ENCODE results near the gene ASMTL.
"Not testable (repeated sequence)": the region's sequence is repeated elsewhere in the genome, so short reads cannot be mapped to it uniquely, and the experiment has no call there.

The ASMTL gene

DNA sequence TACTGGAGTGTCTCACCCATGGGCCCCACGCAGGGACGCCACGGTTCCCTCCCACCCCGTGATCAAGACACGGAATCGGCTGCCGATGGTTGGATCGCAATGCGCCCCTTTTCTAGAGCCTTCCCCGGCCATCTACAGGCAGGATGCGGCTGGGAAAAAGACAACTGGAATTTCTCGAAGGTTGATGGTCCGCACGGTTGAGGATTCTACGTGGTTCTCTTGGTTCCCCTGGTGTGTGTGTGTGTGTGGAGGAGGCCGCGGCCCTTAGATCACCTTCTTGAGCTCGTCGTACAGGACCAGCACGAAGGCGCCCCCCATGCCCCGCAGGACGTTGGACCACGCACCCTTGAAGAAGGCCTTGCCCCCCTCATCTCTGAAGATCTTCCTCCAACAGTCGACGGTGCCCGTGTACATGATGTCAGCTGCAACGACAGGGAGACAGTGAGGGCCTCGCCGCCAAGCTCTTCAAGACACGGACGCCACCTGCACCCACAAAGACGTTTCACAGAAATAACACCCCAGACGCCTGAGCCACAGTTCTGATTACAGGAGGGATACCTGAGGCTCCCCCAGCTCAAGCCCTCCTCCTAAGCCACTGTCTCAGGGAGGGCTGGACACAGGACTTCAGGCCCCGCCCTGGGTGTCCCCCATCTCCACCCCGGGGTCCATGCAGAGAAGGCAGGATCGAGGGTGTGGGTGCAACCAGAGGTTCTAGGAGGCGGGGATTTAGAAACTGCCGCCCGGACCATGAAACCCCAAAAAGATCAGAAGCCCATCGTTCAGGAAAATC lies 66.2 kb downstream of the ASMTL start:
- Histone ChIP-seq H3K9ac (ENCODE audit: low read depth, low read length) (no peak overlapping the region), H3K9me3 (ENCODE audit: insufficient read depth, low read depth, low read length) (no peaks in the 10 kb centered on the region), H3K27me3 (ENCODE audit: insufficient read depth, low read length) (no peaks in the 10 kb centered on the region), H3K27ac (ENCODE audit: low read length) (no peak overlapping the region), H3K36me3 (ENCODE audit: insufficient read depth, low read depth, low read length) (peaks cover 81% of the 10 kb centered on the region), H3K4me1 (ENCODE audit: insufficient read depth, low read length) (no peaks in the 10 kb centered on the region), H3K4me3 (ENCODE audit: low read length) (no peak overlapping the region)

DNA sequence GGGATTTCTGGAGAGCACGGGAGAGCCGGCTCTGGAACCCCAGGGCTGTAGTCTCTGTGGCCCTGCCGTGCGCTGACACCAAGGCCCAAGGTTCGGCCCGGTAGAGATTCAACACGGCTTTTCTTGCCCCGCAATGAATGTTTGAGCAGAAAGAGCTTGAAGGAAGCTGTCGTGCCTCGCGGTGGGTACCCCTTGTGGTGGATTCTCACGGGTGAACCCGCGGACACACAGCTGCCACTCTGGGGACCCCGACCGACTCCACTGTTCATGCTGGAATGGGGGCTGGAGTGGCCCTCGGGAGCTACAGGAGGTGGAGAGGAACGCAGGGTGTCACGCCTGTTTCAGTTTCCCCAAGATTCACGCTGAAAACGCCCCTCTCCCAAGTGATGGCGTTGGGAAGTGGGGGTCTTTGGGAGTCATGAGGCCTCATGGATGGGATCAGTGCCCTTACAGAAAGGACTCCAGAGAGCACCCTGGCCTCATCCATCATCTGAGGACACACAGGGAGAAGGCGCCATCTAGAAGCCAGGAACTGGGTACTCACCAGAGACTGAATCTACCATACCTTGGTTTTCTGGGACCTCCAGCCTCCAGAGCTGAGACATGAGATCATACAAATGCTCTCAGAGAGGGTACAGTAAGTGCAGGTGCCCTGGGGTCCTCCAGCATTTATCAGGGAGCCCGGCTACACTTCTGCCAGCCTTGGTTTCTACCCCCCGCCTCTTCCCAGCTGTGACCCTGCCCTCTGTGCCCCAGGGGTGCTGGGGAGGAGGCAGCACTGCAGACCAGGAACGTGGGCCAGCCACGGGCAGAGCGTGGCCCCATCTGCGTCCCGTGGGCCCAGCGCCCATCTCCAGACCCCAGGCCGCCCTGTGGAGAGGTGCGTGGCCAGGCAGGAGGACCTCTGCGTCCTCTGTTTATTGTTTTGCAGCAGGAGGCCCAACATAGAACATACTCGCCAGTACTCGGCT lies 67.2 kb downstream of the ASMTL start:
- no peak overlapping the region for H3K27ac ChIP-seq (ENCODE audit: low read length)
- H3K9me3 ChIP-seq (ENCODE audit: insufficient read depth, low read depth, low read length) = no peaks in the 10 kb centered on the region
- no peak overlapping the region for H3K9ac ChIP-seq (ENCODE audit: low read depth, low read length)
- H3K4me3 ChIP-seq (ENCODE audit: low read length) = no peak overlapping the region
- no peaks in the 10 kb centered on the region for H3K27me3 ChIP-seq (ENCODE audit: insufficient read depth, low read length)
- H3K36me3 ChIP-seq (ENCODE audit: insufficient read depth, low read depth, low read length) = peaks cover 72% of the 10 kb centered on the region
- H3K4me1 ChIP-seq (ENCODE audit: insufficient read depth, low read length) = no peaks in the 10 kb centered on the region

DNA sequence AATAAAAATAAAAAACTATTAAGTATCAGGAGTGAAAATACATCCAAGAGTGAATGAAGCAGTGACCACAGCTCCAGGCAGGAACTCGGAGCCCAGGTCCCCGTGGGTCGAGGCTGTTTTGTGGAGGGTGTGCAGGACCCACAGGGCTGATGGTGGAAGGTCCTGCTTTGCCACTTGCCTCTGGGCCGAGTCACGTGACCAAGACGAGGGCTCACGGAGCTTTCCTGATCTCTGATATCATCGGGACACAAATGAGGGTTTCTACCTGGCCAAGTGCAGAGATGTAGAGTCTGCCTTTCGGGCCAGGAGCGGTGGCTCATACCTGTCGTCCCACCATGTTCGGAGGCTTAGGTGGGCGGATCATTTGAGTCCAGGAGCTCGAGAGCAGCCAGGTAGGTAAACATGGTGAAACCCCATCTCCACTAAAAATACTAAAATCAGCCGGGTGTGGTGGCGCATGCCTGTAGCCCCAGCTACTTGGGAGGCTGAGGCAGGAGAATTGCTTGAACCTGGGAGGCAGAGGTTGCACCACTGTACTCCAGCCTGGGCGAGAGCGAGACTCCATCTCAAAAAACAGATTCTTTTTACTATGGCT lies 68.0 kb downstream of the ASMTL start:
- no peak overlapping the region for H3K9ac ChIP-seq (ENCODE audit: low read depth, low read length)
- peaks cover 64% of the 10 kb centered on the region for H3K36me3 ChIP-seq (ENCODE audit: insufficient read depth, low read depth, low read length)

DNA sequence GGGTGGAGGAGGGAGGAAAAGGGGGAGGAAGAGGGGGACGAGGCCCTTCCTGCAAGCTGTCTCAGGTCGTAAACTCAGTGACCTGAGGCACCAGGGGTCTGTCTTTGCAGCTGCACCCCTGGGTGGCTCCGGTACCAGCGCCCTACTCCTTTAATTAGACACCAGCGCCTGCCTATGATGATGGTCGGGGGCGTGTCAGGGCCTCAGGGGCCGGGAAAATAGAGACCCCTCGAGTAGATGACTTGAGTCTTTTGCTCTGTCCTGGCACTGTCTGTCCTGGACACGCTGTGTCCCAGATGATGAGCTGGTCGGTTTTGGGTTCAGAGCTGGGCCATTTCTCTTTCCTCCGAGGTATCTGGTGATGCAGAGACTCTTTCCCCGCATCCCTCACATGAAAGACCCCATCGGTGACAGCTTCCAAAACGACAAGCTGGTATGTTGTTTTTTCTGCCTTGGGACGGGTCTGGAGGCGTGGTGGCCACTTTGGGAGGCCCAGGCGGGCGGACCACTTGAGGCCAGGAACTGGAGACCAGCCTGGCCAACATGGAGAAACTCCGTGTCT lies 72.0 kb downstream of the ASMTL start:
- Histone ChIP-seq H3K27me3 (ENCODE audit: insufficient read depth, low read length) (no peaks in the 10 kb centered on the region), H3K27ac (ENCODE audit: low read length) (no peak overlapping the region), H3K36me3 (ENCODE audit: insufficient read depth, low read depth, low read length) (peaks cover 24% of the 10 kb centered on the region), H3K4me3 (ENCODE audit: low read length) (no peak overlapping the region), H3K9me3 (ENCODE audit: insufficient read depth, low read depth, low read length) (no peaks in the 10 kb centered on the region), H3K9ac (ENCODE audit: low read depth, low read length) (no peak overlapping the region), H3K4me1 (ENCODE audit: insufficient read depth, low read length) (no peaks in the 10 kb centered on the region)

More for the DNA sequence above, 68.0 kb downstream of the ASMTL start:
- H3K4me1 ChIP-seq (ENCODE audit: insufficient read depth, low read length) = no peaks in the 10 kb centered on the region
- H3K27me3 ChIP-seq (ENCODE audit: insufficient read depth, low read length) = no peaks in the 10 kb centered on the region
- no peak overlapping the region for H3K27ac ChIP-seq (ENCODE audit: low read length)
- no peaks in the 10 kb centered on the region for H3K9me3 ChIP-seq (ENCODE audit: insufficient read depth, low read depth, low read length)
- H3K4me3 ChIP-seq (ENCODE audit: low read length) = no peak overlapping the region

DNA sequence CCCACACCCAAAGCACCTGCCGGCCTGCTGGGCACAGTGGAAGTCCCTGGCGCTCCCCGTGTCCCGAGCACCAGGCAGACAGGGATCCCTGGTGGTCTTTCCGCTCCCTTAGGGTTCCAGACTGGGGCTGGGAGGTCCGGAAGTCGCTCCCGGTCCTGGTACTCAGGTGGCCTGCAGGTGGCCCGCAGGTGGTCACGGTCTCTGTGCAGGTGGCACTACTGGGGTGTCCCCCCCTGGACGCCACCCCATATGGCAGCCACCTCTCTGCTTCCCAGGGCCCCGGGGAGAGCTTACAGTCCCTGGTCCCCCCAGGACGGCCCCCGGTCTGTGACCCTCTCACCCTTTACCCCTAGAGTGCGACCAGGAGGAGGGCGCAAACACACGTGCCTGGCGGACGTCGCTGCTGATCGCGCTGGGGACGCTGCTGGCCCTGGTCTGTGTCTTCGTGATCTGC lies 74.4 kb downstream of the ASMTL start:
- no peaks in the 10 kb centered on the region for H3K9me3 ChIP-seq (ENCODE audit: insufficient read depth, low read depth, low read length)
- no peak overlapping the region for H3K9ac ChIP-seq (ENCODE audit: low read depth, low read length)
- no peak overlapping the region for H3K27ac ChIP-seq (ENCODE audit: low read length)
- H3K36me3 ChIP-seq (ENCODE audit: insufficient read depth, low read depth, low read length) = peaks cover 2% of the 10 kb centered on the region; the same call in 1 of the 2 replicates
- no peak overlapping the region for H3K4me3 ChIP-seq (ENCODE audit: low read length)
- no peaks in the 10 kb centered on the region for H3K27me3 ChIP-seq (ENCODE audit: insufficient read depth, low read length)
- H3K4me1 ChIP-seq (ENCODE audit: insufficient read depth, low read length) = no peaks in the 10 kb centered on the region

DNA sequence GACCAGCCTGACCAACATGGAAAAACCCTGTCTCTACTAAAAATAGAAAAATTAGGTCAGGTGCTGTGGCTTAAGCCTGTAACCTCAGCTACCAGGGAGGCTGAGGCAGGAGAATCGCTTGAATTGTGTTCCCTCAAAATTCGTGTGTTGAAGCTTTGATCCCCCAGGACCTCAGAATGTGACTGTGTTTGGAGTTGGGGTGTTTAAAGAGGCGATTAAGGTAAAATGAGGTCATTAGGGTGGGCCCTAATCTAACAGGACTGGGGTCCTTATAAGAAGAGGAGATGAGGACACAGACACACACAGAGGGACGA lies 84.4 kb downstream of the ASMTL start:
- Histone ChIP-seq H3K4me1 (ENCODE audit: insufficient read depth, low read length) (no peaks in the 10 kb centered on the region), H3K27me3 (ENCODE audit: insufficient read depth, low read length) (no peaks in the 10 kb centered on the region), H3K4me3 (ENCODE audit: low read length) (no peak overlapping the region), H3K36me3 (ENCODE audit: insufficient read depth, low read depth, low read length) (no peaks in the 10 kb centered on the region), H3K9ac (ENCODE audit: low read depth, low read length) (no peak overlapping the region), H3K27ac (ENCODE audit: low read length) (no peak overlapping the region), H3K9me3 (ENCODE audit: insufficient read depth, low read depth, low read length) (no peaks in the 10 kb centered on the region)

DNA sequence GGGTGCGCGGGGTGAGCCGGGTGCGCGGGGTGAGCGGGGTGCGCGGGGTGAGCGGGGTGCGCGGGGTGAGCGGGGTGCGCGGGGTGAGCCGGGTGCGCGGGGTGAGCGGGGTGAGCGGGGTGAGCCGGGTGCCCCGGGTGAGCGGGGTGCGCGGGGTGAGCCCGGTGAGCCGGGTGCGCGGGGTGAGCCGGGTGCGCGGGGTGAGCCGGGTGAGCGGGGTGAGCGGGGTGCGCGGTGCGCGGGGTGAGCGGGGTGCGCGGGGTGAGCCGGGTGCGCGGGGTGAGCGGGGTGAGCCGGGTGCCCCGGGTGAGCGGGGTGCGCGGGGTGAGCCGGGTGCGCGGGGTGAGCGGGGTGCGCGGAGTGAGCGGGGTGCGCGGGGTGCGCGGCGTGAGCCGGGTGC lies 86.3 kb downstream of the ASMTL start:
- H3K4me3 ChIP-seq (ENCODE audit: low read length); H3K9ac ChIP-seq (ENCODE audit: low read depth, low read length); H3K36me3 ChIP-seq (ENCODE audit: insufficient read depth, low read depth, low read length); H3K9me3 ChIP-seq (ENCODE audit: insufficient read depth, low read depth, low read length); H3K27ac ChIP-seq (ENCODE audit: low read length); H3K4me1 ChIP-seq (ENCODE audit: insufficient read depth, low read length); H3K27me3 ChIP-seq (ENCODE audit: insufficient read depth, low read length): not testable (repeated sequence)

DNA sequence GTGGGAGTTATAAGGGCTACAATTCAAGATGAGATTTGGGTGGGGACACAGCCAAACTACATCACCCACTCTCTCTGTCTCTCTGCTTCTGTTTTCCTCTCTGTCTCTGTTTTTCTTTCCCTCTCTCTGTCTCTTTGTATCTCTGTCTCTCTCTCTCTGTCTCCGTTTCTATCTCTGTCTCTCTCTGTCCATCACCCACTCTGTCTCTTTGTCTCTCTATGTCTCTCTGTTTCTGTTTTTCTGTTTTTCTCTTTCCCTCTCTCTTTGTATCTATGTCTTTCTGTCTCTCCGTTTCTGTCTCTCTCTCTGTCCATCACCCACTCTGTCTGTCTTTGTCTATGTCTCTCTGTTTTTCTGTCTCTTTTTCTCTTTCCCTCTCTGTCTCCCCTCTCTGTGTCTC lies 90.8 kb downstream of the ASMTL start:
- Histone ChIP-seq H3K36me3 (ENCODE audit: insufficient read depth, low read depth, low read length) (no peaks in the 10 kb centered on the region; the same call in 1 of the 2 replicates), H3K4me1 (ENCODE audit: insufficient read depth, low read length) (no peaks in the 10 kb centered on the region), H3K9me3 (ENCODE audit: insufficient read depth, low read depth, low read length) (no peaks in the 10 kb centered on the region), H3K27ac (ENCODE audit: low read length) (no peak overlapping the region), H3K27me3 (ENCODE audit: insufficient read depth, low read length) (no peaks in the 10 kb centered on the region), H3K9ac (ENCODE audit: low read depth, low read length) (no peak overlapping the region), H3K4me3 (ENCODE audit: low read length) (no peak overlapping the region)

DNA sequence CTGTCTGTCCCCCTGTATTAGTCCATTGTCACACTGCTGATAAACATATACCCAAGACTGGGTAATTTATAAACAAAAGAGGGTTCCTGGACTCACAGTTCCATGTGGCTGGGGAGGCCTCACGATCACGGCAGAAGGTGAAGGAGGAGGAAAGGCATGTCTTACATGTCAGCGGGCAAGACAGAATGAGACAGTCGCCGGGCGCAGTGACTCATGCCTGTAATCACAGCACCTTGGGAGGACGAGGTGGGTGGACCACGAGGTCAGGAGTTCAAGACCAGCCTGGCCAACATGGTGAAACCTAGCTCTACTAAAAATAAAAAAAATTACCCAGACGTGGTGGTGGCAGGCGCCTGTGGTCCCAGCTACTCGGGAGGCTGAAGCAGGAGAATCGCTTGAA lies 91.4 kb downstream of the ASMTL start:
- Histone ChIP-seq H3K4me3 (ENCODE audit: low read length) (no peak overlapping the region), H3K36me3 (ENCODE audit: insufficient read depth, low read depth, low read length) (no peaks in the 10 kb centered on the region; the same call in 1 of the 2 replicates), H3K9ac (ENCODE audit: low read depth, low read length) (no peak overlapping the region), H3K4me1 (ENCODE audit: insufficient read depth, low read length) (no peaks in the 10 kb centered on the region; the same call in 1 of the 2 replicates), H3K27me3 (ENCODE audit: insufficient read depth, low read length) (no peaks in the 10 kb centered on the region), H3K9me3 (ENCODE audit: insufficient read depth, low read depth, low read length) (no peaks in the 10 kb centered on the region), H3K27ac (ENCODE audit: low read length) (no peak overlapping the region)

DNA sequence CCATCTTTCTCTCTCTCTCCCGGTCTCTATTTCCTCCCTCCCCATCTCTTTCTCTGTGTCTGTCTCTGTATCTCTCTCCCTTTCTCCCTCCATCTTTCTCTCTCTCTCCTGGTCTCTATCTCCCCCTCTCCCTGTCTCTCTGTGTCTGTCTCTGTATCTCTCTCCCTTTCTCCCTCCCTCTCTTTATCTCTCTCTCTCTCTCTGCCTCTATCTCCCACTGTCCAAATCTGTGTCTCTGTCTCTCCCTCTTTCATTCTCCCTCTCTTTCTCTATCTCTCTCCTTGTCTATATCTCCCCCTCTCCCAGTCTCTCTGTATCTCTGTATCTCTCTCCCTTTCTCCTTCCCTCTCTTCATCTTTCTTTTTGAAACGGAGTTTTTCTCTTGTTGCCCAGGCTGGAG lies 92.5 kb downstream of the ASMTL start:
- no peak overlapping the region for H3K9ac ChIP-seq (ENCODE audit: low read depth, low read length)
- H3K36me3 ChIP-seq (ENCODE audit: insufficient read depth, low read depth, low read length) = no peaks in the 10 kb centered on the region; the same call in 1 of the 2 replicates
- no peaks in the 10 kb centered on the region for H3K9me3 ChIP-seq (ENCODE audit: insufficient read depth, low read depth, low read length)
- H3K27me3 ChIP-seq (ENCODE audit: insufficient read depth, low read length) = no peaks in the 10 kb centered on the region
- peaks cover 8% of the 10 kb centered on the region; the same call in 1 of the 2 replicates for H3K4me1 ChIP-seq (ENCODE audit: insufficient read depth, low read length)
- H3K4me3 ChIP-seq (ENCODE audit: low read length) = no peak overlapping the region
- H3K27ac ChIP-seq (ENCODE audit: low read length) = no peak overlapping the region

DNA sequence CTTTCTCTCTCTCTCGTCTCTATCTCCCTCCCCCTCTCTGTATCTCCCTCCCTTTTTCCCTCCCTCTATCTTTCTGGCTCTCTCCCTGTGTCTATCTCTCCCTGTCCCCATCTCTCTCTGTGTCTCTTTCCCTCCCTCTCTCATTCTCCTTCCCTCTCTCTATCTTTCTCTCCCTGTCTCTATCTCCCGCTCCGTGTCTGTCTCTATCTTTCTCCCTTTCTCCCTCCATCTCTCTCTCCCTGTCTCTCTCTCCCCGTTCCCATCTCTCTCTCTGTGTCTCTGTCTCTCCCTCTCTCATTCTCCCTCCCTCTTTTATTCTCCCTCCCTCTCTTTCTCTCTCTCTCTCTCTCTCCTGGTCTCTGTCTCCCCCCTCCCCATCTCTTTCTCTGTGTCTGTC lies 93.2 kb downstream of the ASMTL start:
- no peaks in the 10 kb centered on the region for H3K27me3 ChIP-seq (ENCODE audit: insufficient read depth, low read length)
- H3K4me3 ChIP-seq (ENCODE audit: low read length) = no peak overlapping the region
- H3K9me3 ChIP-seq (ENCODE audit: insufficient read depth, low read depth, low read length) = no peaks in the 10 kb centered on the region
- H3K27ac ChIP-seq (ENCODE audit: low read length) = no peak overlapping the region
- H3K4me1 ChIP-seq (ENCODE audit: insufficient read depth, low read length) = peaks cover 8% of the 10 kb centered on the region; the same call in 1 of the 2 replicates
- no peaks in the 10 kb centered on the region; the same call in 1 of the 2 replicates for H3K36me3 ChIP-seq (ENCODE audit: insufficient read depth, low read depth, low read length)
- no peak overlapping the region for H3K9ac ChIP-seq (ENCODE audit: low read depth, low read length)

Measured in iPS-20b (cell line).